Breast epithelium (tissue), 3 donors: ENCODE results near the gene XPO5.

Experiments used
- CTCF ChIP-seq, 3 donors: fragments of 450-650 bp; IDR thresholded peaks; one replicate each; pipeline ENCODE4 v1.5.1; 2016 to 2017; ENCODE audit warnings: antibody characterized with exemption in 3 of 3, mild to moderate bottlenecking in 3 of 3, moderate library complexity in 3 of 3
- POLR2AphosphoS5 ChIP-seq, 3 donors: sonication (generic); formaldehyde crosslinking; IDR thresholded peaks; one replicate each; pipeline ENCODE4 v1.6.1; 2017; ENCODE audit warnings: antibody characterized with exemption in 3 of 3

- TF ChIP-seq POLR2AphosphoS5 (IDR thresholded peaks at IDR 0.05) (no peak), CTCF (IDR thresholded peaks at IDR 0.05) (no peak)
Measured at GRCh38 chr6:43511824-43512415, 63.9 kb downstream of the XPO5 start.
